HG02938 (cell line): ENCODE measurements around the gene OR8B8.
A peak's percentile ranks its signal among the peaks of the same experiment; 100 is the strongest.
"Not testable (repeated sequence)": the region's sequence is repeated elsewhere in the genome, so short reads cannot be mapped to it uniquely, and the experiment has no call there.

Source experiments
- ATAC-seq: cut with Tn5 transposase; IDR thresholded peaks from one replicate; pipeline ENCODE4 v1.9.1; 2021; ENCODE audit warnings: mild to moderate bottlenecking, moderate library complexity; ENCODE audit not compliant: unreplicated experiment

The OR8B8 gene

DNA sequence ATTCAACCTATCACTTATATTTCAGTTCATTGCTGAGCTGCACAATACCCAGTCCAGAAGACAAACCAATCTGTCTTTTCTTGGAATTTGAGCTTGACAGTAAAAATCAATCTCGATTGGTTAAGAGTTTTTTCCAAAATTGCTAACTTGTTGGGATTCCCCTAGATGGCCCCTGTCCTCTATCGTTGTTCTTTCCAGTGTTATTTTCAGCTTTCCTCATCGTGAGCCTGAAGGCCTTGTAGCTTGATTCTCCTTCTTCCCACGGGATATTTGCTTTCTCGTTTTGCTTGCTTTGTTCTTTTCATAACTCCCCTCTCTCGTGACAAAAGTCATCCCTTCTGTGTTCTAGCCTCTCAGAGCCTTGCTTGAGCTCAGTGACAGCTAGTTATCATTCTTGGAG lies 3.1 kb downstream of the OR8B8 start:
- ATAC-seq = no peak

GRCh38 chr11:124441519-124441918 lies 4.0 kb downstream of the OR8B8 start:
- no peak for ATAC-seq

- no peak for ATAC-seq
These were observed 4.4 kb downstream of the OR8B8 start for GRCh38 chr11:124441081-124441480.

- ATAC-seq = no peak
These were observed 4.9 kb downstream of the OR8B8 start for GRCh38 chr11:124440608-124441007.

GRCh38 chr11:124434699-124435098 lies 10.8 kb downstream of the OR8B8 start:
- no peak for ATAC-seq

GRCh38 chr11:124429599-124429998 lies 15.9 kb downstream of the OR8B8 start:
- no peak for ATAC-seq

GRCh38 chr11:124424384-124424921 lies 21.0 kb downstream of the OR8B8 start, which contains the start of gene OR8B4:
Gene OR8B4 (minus strand): TSS chr11:124424871. CDS start chr11:124424871, 0 bp downstream.
- no peak for ATAC-seq

DNA sequence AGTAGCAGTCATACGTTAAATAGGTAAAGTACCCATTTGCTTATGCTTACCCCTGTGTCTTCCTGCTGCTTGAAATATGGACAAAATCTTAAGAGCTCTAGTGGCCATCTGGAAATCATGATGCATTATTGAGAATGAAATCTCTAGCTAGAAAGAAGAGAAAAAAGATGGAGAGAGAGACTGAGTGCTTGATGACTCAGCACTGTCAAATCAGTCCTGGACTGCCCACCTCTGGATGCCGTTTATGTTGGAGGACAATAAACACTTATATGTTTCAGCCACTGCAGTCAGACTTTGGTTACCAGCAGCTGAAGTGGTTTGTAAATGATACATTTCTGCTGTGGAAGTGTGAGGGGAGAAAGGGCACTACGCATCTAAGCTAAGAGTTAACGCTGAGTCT lies 24.5 kb downstream of the OR8B8 start:
- no peak for ATAC-seq

- no peak for ATAC-seq
These were observed 30.1 kb downstream of the OR8B8 start for GRCh38 chr11:124415356-124415923.

DNA sequence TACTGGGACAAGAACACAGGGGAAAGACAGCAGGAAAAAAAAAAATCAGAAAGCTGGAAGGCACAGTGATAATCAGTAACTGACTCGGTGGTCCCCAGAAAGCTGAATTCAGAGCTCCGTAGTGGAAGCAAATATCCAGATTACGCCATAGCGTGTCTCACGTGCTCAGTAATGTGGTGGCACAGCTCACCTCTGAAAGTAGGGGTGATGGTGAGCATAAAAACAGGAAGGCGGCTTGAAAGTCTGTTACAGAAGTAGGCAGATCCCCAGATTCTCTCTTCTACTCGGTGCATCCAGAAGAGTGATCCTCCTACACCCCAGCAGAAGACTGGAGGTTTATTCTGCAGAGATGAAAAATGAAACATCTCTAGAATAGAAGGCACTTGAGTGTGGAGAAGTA lies 35.6 kb downstream of the OR8B8 start:
- no peak for ATAC-seq

DNA sequence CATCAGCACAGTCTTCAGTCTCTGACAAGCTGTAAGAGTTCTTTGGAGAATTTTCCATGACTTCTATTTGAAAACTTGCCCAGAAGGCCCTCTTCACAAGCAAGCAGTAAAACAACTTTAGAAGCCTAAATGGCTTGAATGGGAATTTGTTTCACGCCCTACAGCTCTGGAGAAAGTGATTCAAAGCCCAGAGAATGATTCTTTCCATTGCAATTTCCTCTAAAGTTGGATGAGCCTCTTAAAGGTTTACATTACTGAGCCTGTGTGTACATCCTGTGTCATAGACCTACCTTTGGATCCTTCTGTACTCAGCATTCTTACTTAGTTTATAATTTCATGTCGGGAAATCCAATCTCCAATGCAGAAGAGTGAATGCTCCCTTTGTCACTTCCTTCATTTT lies 39.9 kb downstream of the OR8B8 start:
- ATAC-seq = no peak

DNA sequence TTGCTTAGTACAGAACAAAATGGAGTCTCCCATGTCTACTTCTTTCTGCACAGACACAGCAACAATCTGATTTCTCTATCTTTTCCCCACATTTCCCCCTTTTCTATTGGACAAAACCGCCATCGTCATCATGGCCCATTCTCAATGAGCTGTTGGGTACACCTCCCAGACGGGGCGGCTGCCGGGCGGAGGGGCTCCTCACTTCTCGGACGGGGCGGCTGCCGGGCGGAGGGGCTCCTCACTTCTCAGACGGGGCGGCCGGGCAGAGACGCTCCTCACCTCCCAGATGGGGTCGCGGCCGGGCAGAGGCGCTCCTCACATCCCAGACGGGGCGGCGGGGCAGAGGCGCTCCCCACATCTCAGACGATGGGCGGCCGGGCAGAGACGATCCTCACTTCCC lies 42.3 kb downstream of the OR8B8 start:
- not testable (repeated sequence) for ATAC-seq

GRCh38 chr11:124402326-124402922 lies 43.1 kb downstream of the OR8B8 start:
- peak; percentile 94 for ATAC-seq

GRCh38 chr11:124398924-124399323 lies 46.6 kb downstream of the OR8B8 start, which contains the start of gene OR8B3:
Gene OR8B3 (minus strand): TSS chr11:124399024. CDS start chr11:124397351, 1,673 bp downstream.
- ATAC-seq = no peak

- not testable (repeated sequence) for ATAC-seq
These were observed 48.6 kb downstream of the OR8B8 start for GRCh38 chr11:124396847-124397246.

GRCh38 chr11:124394408-124394807 lies 51.1 kb downstream of the OR8B8 start:
- no peak for ATAC-seq
